MM.1S (cell line): ENCODE data around the gene GATAD2A.
A peak's percentile ranks its signal among the peaks of the same experiment; 100 is the strongest.

Experiments used
- DNase-seq: peaks from one replicate; pipeline ENCODE4 v3.0.0-alpha.2; 2015
- H2AFZ ChIP-seq: fragments of 300-600 bp; sonication (generic); 2 replicates; pipeline ENCODE4 v1.6.0; 2016; ENCODE audit warnings: antibody characterized with exemption, low read length
- H3F3A ChIP-seq: fragments of 300-600 bp; sonication (generic); 2 replicates; pipeline ENCODE4 v1.6.1; 2016; ENCODE audit warnings: mild to moderate bottlenecking, antibody characterized with exemption, low read length, moderate library complexity, mixed read lengths; ENCODE audit not compliant: insufficient read depth
- H3K27ac ChIP-seq: fragments of 300-600 bp; sonication (generic); 2 replicates; pipeline ENCODE4 v1.5.1; 2016; ENCODE audit warnings: mild to moderate bottlenecking, low read length
- H3K27me3 ChIP-seq: fragments of 300-600 bp; sonication (generic); replicated peaks from 2 replicates; pipeline ENCODE4 v1.6.0; 2016; ENCODE audit warnings: low read length; ENCODE audit not compliant: insufficient read depth
- H3K36me3 ChIP-seq: fragments of 300-600 bp; sonication (generic); replicated peaks from 2 replicates; pipeline ENCODE4 v1.6.1; 2016; ENCODE audit warnings: mild to moderate bottlenecking, low read length, mixed read lengths; ENCODE audit not compliant: insufficient read depth
- H3K4me1 ChIP-seq: fragments of 300-600 bp; sonication (generic); 2 replicates; pipeline ENCODE4 v1.6.1; 2016; ENCODE audit warnings: low read length, mixed read lengths
- H3K4me2 ChIP-seq: fragments of 300-600 bp; sonication (generic); 2 replicates; pipeline ENCODE4 v1.6.0; 2016; ENCODE audit warnings: low read depth, low read length
- H3K4me3 ChIP-seq: fragments of 300-600 bp; sonication (generic); 2 replicates; pipeline ENCODE4 v1.5.1; 2016; ENCODE audit warnings: low read length, mixed read lengths
- H3K79me2 ChIP-seq: fragments of 300-600 bp; sonication (generic); 2 replicates; pipeline ENCODE4 v1.6.1; 2016; ENCODE audit warnings: mixed run types, low read length, mixed read lengths
- H3K9ac ChIP-seq: fragments of 300-600 bp; sonication (generic); 2 replicates; pipeline ENCODE4 v1.6.1; 2016; ENCODE audit warnings: low read length, mixed read lengths
- H3K9me2 ChIP-seq: fragments of 300-600 bp; sonication (generic); replicated peaks from 2 replicates; pipeline ENCODE4 v1.6.1; 2016; ENCODE audit warnings: mild to moderate bottlenecking, low read length, mixed read lengths; ENCODE audit not compliant: insufficient read depth
- H3K9me3 ChIP-seq: fragments of 300-600 bp; sonication (generic); replicated peaks from 2 replicates; pipeline ENCODE4 v1.6.1; 2016; ENCODE audit warnings: mild to moderate bottlenecking, low read length, mixed read lengths; ENCODE audit not compliant: insufficient read depth
- H4K20me1 ChIP-seq: fragments of 300-600 bp; sonication (generic); 2 replicates; pipeline ENCODE4 v1.6.1; 2016; ENCODE audit warnings: mild to moderate bottlenecking, low read length, moderate library complexity, mixed read lengths; ENCODE audit not compliant: insufficient read depth
- EZH2 ChIP-seq: fragments of 300-600 bp; sonication (generic); optimal IDR thresholded peaks from 2 replicates; pipeline ENCODE3; 2017; ENCODE audit warnings: low read depth, mild to moderate bottlenecking, antibody characterized with exemption, low read length, mixed read lengths
- EZH2phosphoT487 ChIP-seq: fragments of 300-600 bp; sonication (generic); IDR thresholded peaks from 2 replicates; pipeline ENCODE4 v1.6.1; 2018; ENCODE audit warnings: antibody characterized with exemption, low read length
- TF ChIP-seq, protein P1 (sequence below): fragments of 300-600 bp; sonication (generic); IDR thresholded peaks from 2 replicates; pipeline ENCODE4 v1.5.1; 2016; ENCODE audit warnings: antibody characterized with exemption, low read length, mixed read lengths

GATAD2A gene

DNA sequence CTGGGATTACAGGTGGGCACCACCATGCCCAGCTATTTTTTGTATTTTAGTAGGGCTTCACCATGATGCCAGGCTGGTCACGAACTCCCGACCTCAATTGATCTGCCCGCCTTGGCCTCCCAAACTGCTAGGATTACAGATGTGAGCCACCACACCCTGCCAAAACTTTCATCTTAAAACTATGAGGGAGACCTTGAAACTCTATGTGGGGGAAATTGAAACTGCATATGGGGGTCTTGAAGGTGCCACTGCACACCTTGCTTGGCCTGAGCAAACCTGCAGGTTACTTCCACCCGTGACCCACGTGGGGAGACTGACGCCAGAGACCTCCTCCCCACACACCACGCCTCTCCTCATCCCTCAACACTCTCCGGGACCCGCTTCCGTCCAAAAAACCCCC is 148.2 kb downstream of the GATAD2A start:
- Histone ChIP-seq H4K20me1 (no peaks in the 10 kb centered on the region), H3F3A (no peaks in the 10 kb centered on the region), H3K79me2 (no peaks in the 10 kb centered on the region), H3K27ac (no peak overlapping the region), H3K4me2 (no peak overlapping the region), H3K9me3 (no peaks in the 10 kb centered on the region), H3K9me2 (no peaks in the 10 kb centered on the region), H3K36me3 (no peaks in the 10 kb centered on the region), H3K27me3 (peaks cover 13% of the 10 kb centered on the region), H3K9ac (no peak overlapping the region), H3K4me3 (no peak overlapping the region), H3K4me1 (no peaks in the 10 kb centered on the region), H2AFZ (no peak overlapping the region)
- no peak for DNase-seq
- TF ChIP-seq, protein P1, sequence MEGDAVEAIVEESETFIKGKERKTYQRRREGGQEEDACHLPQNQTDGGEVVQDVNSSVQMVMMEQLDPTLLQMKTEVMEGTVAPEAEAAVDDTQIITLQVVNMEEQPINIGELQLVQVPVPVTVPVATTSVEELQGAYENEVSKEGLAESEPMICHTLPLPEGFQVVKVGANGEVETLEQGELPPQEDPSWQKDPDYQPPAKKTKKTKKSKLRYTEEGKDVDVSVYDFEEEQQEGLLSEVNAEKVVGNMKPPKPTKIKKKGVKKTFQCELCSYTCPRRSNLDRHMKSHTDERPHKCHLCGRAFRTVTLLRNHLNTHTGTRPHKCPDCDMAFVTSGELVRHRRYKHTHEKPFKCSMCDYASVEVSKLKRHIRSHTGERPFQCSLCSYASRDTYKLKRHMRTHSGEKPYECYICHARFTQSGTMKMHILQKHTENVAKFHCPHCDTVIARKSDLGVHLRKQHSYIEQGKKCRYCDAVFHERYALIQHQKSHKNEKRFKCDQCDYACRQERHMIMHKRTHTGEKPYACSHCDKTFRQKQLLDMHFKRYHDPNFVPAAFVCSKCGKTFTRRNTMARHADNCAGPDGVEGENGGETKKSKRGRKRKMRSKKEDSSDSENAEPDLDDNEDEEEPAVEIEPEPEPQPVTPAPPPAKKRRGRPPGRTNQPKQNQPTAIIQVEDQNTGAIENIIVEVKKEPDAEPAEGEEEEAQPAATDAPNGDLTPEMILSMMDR: no peak
- TF ChIP-seq EZH2 (no peak), EZH2phosphoT487 (no peak)

DNA sequence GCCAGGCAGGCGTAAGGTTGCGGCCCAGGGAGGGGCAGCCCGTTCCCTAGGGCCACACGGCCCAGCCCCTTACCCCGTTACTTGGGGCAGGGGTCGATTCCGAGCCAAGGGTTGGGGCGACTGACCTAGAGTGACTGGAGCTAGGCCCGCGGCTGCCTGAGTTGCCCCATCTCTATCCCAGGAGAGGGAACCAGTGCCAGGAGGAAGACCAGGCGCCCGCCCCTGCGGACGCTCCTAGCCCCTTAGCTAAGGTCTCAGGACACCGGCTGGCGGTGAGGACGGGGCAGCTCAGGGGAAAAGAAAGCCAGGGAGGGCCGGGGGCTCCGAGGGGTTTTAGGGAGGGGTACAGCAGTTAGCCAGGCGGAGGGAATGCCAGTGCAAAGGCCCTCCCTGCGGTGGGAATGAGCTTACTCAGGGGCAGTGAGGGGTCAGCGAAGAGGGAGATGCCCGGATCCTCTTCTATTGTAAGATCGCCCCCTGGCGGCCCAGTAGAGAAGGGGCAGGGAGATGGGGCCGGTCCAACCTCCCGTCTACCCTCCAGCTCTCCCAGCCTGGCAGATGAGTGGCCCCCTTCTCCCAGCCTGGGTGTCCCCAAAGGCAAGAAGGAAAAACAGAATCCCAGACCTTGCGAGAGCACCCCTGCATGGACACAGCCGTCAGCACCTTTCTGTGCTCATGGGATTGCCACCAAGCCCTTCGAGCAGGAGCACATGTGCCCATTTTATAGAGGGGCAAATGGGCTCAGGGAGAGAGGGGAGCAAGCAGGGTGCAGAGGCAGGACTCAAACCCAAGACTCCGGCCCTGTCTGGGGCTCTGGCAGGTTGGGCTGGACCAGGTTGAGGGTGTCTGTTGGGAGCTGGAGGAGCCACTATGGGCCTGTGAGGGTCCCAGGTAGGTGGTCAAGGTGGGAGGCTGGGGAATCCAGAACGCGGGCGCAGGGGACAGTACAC is 148.9 kb downstream of the GATAD2A start:
- Histone ChIP-seq H3K4me3 (no peak overlapping the region), H3K9me3 (no peaks in the 10 kb centered on the region), H3K27me3 (peaks cover 10% of the 10 kb centered on the region), H3K79me2 (no peaks in the 10 kb centered on the region), H3K9ac (no peak overlapping the region), H4K20me1 (no peaks in the 10 kb centered on the region), H3K9me2 (no peaks in the 10 kb centered on the region), H3K4me1 (no peaks in the 10 kb centered on the region), H3K4me2 (no peak overlapping the region), H3K27ac (no peak overlapping the region), H3K36me3 (no peaks in the 10 kb centered on the region), H2AFZ (no peak overlapping the region), H3F3A (no peaks in the 10 kb centered on the region)
- TF ChIP-seq, protein P1: peak; percentile 62
- TF ChIP-seq EZH2: no peak
- no peak for TF ChIP-seq EZH2phosphoT487
- no peak for DNase-seq

DNA sequence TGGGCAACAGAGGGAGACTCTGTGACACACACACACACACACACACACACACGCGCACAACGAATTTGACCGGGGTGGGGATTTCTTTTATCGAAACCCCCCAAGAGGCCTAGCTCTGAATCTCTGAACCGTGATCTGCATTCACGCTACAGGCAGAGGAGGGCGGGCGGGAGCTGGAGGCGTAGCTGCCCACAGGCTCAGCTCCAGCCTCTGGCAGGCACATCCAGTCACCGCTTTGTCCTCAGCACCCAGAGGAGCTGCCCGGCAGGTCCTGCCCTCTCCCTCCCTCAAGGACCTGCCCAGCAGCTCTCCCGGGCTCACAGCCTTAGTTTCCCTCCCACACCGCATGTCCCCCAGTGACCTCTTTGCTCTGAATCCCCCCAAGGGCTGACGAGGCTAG is 152.6 kb downstream of the GATAD2A start:
- Histone ChIP-seq H3K4me3 (no peak overlapping the region), H3F3A (no peaks in the 10 kb centered on the region), H4K20me1 (no peaks in the 10 kb centered on the region), H3K9me2 (no peaks in the 10 kb centered on the region), H3K9ac (no peak overlapping the region), H3K79me2 (no peaks in the 10 kb centered on the region), H3K36me3 (no peaks in the 10 kb centered on the region), H3K4me2 (no peak overlapping the region), H3K27ac (no peak overlapping the region), H3K27me3 (peaks cover 18% of the 10 kb centered on the region), H3K9me3 (no peaks in the 10 kb centered on the region), H3K4me1 (no peaks in the 10 kb centered on the region), H2AFZ (no peak overlapping the region)
- no peak for DNase-seq
- no peak for TF ChIP-seq EZH2phosphoT487
- TF ChIP-seq EZH2: no peak
- TF ChIP-seq, protein P1: no peak
